HEK293 (cell line): ENCODE data around the gene ITGB1BP1.

ENCODE experiments used
- EGR2 ChIP-seq: fragments of 450-650 bp; formaldehyde crosslinking; IDR thresholded peaks from 2 replicates; pipeline ENCODE4 v1.5.1; 2016; ENCODE audit warnings: low read depth, missing biosample characterization, missing genetic modification characterization
- MZF1 ChIP-seq: fragments of 450-650 bp; formaldehyde crosslinking; IDR thresholded peaks from 2 replicates; pipeline ENCODE4 v1.5.1; 2017; ENCODE audit warnings: missing biosample characterization, missing genetic modification characterization, borderline replicate concordance
- OVOL3 ChIP-seq: fragments of 450-650 bp; formaldehyde crosslinking; IDR thresholded peaks from 2 replicates; pipeline ENCODE4 v1.5.1; 2016; ENCODE audit warnings: missing biosample characterization, missing genetic modification characterization
- PRDM2 ChIP-seq: fragments of 450-650 bp; formaldehyde crosslinking; IDR thresholded peaks from 2 replicates; pipeline ENCODE4 v1.5.1; 2016; ENCODE audit warnings: missing biosample characterization, missing genetic modification characterization, borderline replicate concordance
- TRIM28 ChIP-seq: IDR thresholded peaks from 2 replicates; pipeline ENCODE4 v1.6.1; 2011; ENCODE audit warnings: low read length, control low read depth, borderline replicate concordance
- TSHZ1 ChIP-seq: fragments of 450-650 bp; formaldehyde crosslinking; IDR thresholded peaks from 2 replicates; pipeline ENCODE4 v1.5.1; 2016; ENCODE audit warnings: missing biosample characterization, missing genetic modification characterization, borderline replicate concordance
- ZBTB17 ChIP-seq: fragments of 450-650 bp; formaldehyde crosslinking; IDR thresholded peaks from 2 replicates; pipeline ENCODE4 v1.5.1; 2016; ENCODE audit warnings: missing biosample characterization, missing genetic modification characterization
- ZBTB20 ChIP-seq: fragments of 450-650 bp; formaldehyde crosslinking; IDR thresholded peaks from 2 replicates; pipeline ENCODE4 v1.5.1; 2016; ENCODE audit warnings: missing biosample characterization, missing genetic modification characterization
- ZBTB21 ChIP-seq: fragments of 450-650 bp; formaldehyde crosslinking; IDR thresholded peaks from 2 replicates; pipeline ENCODE4 v1.5.1; 2017; ENCODE audit warnings: missing biosample characterization, missing genetic modification characterization
- ZBTB44 ChIP-seq: fragments of 450-650 bp; IDR thresholded peaks from 2 replicates; pipeline ENCODE4 v1.5.1; 2018; ENCODE audit warnings: missing biosample characterization, mild to moderate bottlenecking, missing genetic modification characterization
- ZBTB48 ChIP-seq: fragments of 450-650 bp; formaldehyde crosslinking; IDR thresholded peaks from 2 replicates; pipeline ENCODE4 v1.5.1; 2016; ENCODE audit warnings: missing biosample characterization, missing genetic modification characterization
- ZBTB8A ChIP-seq: fragments of 450-650 bp; formaldehyde crosslinking; IDR thresholded peaks from 2 replicates; pipeline ENCODE4 v1.5.1; 2016; ENCODE audit warnings: missing biosample characterization, missing genetic modification characterization
- ZFP69B ChIP-seq: fragments of 450-650 bp; formaldehyde crosslinking; IDR thresholded peaks from 2 replicates; pipeline ENCODE4 v1.5.1; 2016; ENCODE audit warnings: missing biosample characterization, missing genetic modification characterization
- ZNF138 ChIP-seq: fragments of 450-650 bp; formaldehyde crosslinking; IDR thresholded peaks from 2 replicates; pipeline ENCODE4 v1.5.1; 2016; ENCODE audit warnings: missing biosample characterization, missing genetic modification characterization, borderline replicate concordance
- ZNF184 ChIP-seq: fragments of 450-650 bp; IDR thresholded peaks from 2 replicates; pipeline ENCODE4 v1.5.1; 2018; ENCODE audit warnings: missing biosample characterization, mild to moderate bottlenecking, missing genetic modification characterization
- ZNF214 ChIP-seq: fragments of 450-650 bp; formaldehyde crosslinking; IDR thresholded peaks from 2 replicates; pipeline ENCODE4 v1.5.1; 2017; ENCODE audit warnings: missing biosample characterization, mild to moderate bottlenecking, missing genetic modification characterization, borderline replicate concordance
- ZNF266 ChIP-seq: fragments of 450-650 bp; formaldehyde crosslinking; IDR thresholded peaks from 2 replicates; pipeline ENCODE4 v1.5.1; 2016; ENCODE audit warnings: missing biosample characterization, missing genetic modification characterization, low read depth
- ZNF280D ChIP-seq: fragments of 450-650 bp; formaldehyde crosslinking; IDR thresholded peaks from 2 replicates; pipeline ENCODE4 v1.5.1; 2016; ENCODE audit warnings: missing biosample characterization, missing genetic modification characterization
- ZNF292 ChIP-seq: fragments of 450-650 bp; formaldehyde crosslinking; IDR thresholded peaks from 2 replicates; pipeline ENCODE4 v1.5.1; 2016; ENCODE audit warnings: low read depth, missing biosample characterization, missing genetic modification characterization, borderline replicate concordance
- ZNF48 ChIP-seq: fragments of 450-650 bp; formaldehyde crosslinking; IDR thresholded peaks from 2 replicates; pipeline ENCODE4 v1.5.1; 2016; ENCODE audit warnings: missing biosample characterization, missing genetic modification characterization
- ZNF529 ChIP-seq: fragments of 450-650 bp; formaldehyde crosslinking; IDR thresholded peaks from 2 replicates; pipeline ENCODE4 v1.5.1; 2017; ENCODE audit warnings: missing genetic modification characterization, missing biosample characterization; ENCODE audit not compliant: insufficient replicate concordance
- ZNF555 ChIP-seq: fragments of 450-650 bp; formaldehyde crosslinking; conservative IDR thresholded peaks from 2 replicates; pipeline ENCODE4 v1.5.1; 2017; ENCODE audit warnings: missing biosample characterization, mild to moderate bottlenecking, missing genetic modification characterization, inconsistent platforms
- ZNF654 ChIP-seq: fragments of 450-650 bp; formaldehyde crosslinking; IDR thresholded peaks from 2 replicates; pipeline ENCODE4 v1.5.1; 2016; ENCODE audit warnings: low read depth, missing biosample characterization, missing genetic modification characterization
- ZNF670 ChIP-seq: fragments of 450-650 bp; formaldehyde crosslinking; IDR thresholded peaks from 2 replicates; pipeline ENCODE4 v1.5.1; 2016; ENCODE audit warnings: missing biosample characterization, missing genetic modification characterization, low read depth
- ZNF791 ChIP-seq: fragments of 450-650 bp; formaldehyde crosslinking; IDR thresholded peaks from 2 replicates; pipeline ENCODE4 v1.5.1; 2016; ENCODE audit warnings: missing biosample characterization, missing genetic modification characterization
- ZNF792 ChIP-seq: fragments of 450-650 bp; formaldehyde crosslinking; IDR thresholded peaks from 2 replicates; pipeline ENCODE4 v1.5.1; 2016; ENCODE audit warnings: missing biosample characterization, missing genetic modification characterization

ITGB1BP1 gene

GRCh38 chr2:9423100-9423921 lies at the start of gene ITGB1BP1, which contains the start of gene CPSF3 (continued):
- TF ChIP-seq ZBTB44 (tag by site-specific recombination) (no peak), ZNF555 (tag by site-specific recombination) (no peak), ZNF48 (tag by site-specific recombination) (no peak), ZBTB20 (tag by site-specific recombination) (peak; percentile 52; the same call in 1 of the 2 replicates), ZFP69B (peak; percentile 85), ZNF280D (no peak), ZBTB21 (tag by site-specific recombination) (no peak), MZF1 (tag by site-specific recombination) (no peak), ZNF266 (tag by site-specific recombination) (no peak), ZNF184 (tag by site-specific recombination) (no peak), PRDM2 (no peak), TSHZ1 (tag by site-specific recombination) (no peak), ZNF792 (no peak), ZNF654 (tag by site-specific recombination) (no peak), ZNF670 (tag by site-specific recombination) (no peak), ZNF529 (tag by site-specific recombination) (no peak), ZBTB8A (peak; percentile 90), ZBTB17 (tag by site-specific recombination) (peak; percentile 75), ZNF791 (tag by site-specific recombination) (no peak), ZNF138 (tag by site-specific recombination) (no peak), OVOL3 (tag by site-specific recombination) (no peak), ZBTB48 (tag by site-specific recombination) (no peak), EGR2 (tag by site-specific recombination) (peak; percentile 86), ZNF214 (tag by site-specific recombination) (no peak), TRIM28 (no peak), ZNF292 (no peak)
